SJCRH30 (cell line): ENCODE measurements around the gene OSBPL6. TPM values are rescaled to one million over a fixed set of nuclear protein-coding genes. Genes with fewer than 3 reads are reported as not detected.

ENCODE experiments used
- DNase-seq, 2 experiments: peaks; one replicate each; pipeline ENCODE4 v3.0.0-alpha.2; 2015 to 2020
- H3K27ac ChIP-seq: fragments of 250-450 bp; sonication (Bioruptor Pico); 2 replicates; pipeline ENCODE4 v1.5.1; 2020; ENCODE audit warnings: mild to moderate bottlenecking, moderate library complexity
- H3K27me3 ChIP-seq: fragments of 250-450 bp; sonication (Bioruptor Pico); 2 replicates; pipeline ENCODE4 v1.5.1; 2020; ENCODE audit warnings: mild to moderate bottlenecking, moderate library complexity
- H3K36me3 ChIP-seq: fragments of 250-450 bp; sonication (Bioruptor Pico); 2 replicates; pipeline ENCODE4 v1.5.1; 2020; ENCODE audit warnings: mild to moderate bottlenecking, moderate library complexity
- H3K4me1 ChIP-seq: fragments of 250-450 bp; sonication (Bioruptor Pico); 2 replicates; pipeline ENCODE4 v1.5.1; 2020; ENCODE audit warnings: mild to moderate bottlenecking, moderate library complexity
- H3K4me3 ChIP-seq: fragments of 250-450 bp; sonication (Bioruptor Pico); 2 replicates; pipeline ENCODE4 v1.5.1; 2020; ENCODE audit warnings: mild to moderate bottlenecking, moderate library complexity
- H3K9me3 ChIP-seq: fragments of 250-450 bp; sonication (Bioruptor Pico); replicated peaks from 2 replicates; pipeline ENCODE4 v1.5.1; 2020; ENCODE audit warnings: mild to moderate bottlenecking, moderate library complexity
- total RNA-seq: library from RNA; depleted of rRNA; stranded (reverse); fragments of >200 nt; shearing (Covaris generic); gene quantifications from 2 replicates; pipeline ENCODE4 v1.2.3, GENCODE V29; 2014

Gene OSBPL6
- total RNA-seq, 1 experiment from 2014 or later, result 14.6 TPM

DNA sequence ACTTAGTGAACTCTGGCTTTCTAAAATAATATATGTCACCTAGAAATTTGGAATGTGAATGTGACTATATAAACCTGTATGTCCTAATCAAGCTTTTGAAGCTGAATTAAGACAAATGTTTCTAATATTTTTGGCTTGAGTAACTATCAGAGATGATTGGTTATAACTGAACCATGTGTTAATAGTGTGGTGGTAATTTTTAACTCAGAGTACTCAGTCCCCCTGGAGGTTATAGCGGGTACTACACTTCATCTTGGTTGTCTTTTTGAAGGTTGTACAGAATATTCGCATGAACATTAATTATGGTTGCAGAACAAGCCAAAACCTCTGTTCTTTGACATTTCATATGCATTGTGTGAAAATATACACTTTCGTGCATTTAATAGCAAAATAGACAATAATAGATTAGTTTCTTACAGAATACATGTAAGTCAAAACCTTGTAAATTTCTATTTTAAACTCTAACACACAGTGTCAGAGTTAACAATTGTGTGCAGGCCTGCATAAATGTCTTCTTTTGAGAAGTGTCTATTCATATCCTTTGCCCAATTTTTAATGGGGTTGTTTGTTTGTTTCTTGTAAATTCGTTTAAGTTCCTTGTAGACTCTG lies 86.0 kb downstream of the OSBPL6 start:
- H3K36me3 ChIP-seq, result no peaks in the 10 kb centered on the region
- H3K27me3 ChIP-seq, result no peaks in the 10 kb centered on the region
- H3K4me1 ChIP-seq, result peaks cover 19% of the 10 kb centered on the region
- no peak overlapping the region for H3K4me3 ChIP-seq
- H3K9me3 ChIP-seq, result no peaks in the 10 kb centered on the region
- DNase-seq, result peak; percentile 44 to 75
- H3K27ac ChIP-seq, result no peak overlapping the region

DNA sequence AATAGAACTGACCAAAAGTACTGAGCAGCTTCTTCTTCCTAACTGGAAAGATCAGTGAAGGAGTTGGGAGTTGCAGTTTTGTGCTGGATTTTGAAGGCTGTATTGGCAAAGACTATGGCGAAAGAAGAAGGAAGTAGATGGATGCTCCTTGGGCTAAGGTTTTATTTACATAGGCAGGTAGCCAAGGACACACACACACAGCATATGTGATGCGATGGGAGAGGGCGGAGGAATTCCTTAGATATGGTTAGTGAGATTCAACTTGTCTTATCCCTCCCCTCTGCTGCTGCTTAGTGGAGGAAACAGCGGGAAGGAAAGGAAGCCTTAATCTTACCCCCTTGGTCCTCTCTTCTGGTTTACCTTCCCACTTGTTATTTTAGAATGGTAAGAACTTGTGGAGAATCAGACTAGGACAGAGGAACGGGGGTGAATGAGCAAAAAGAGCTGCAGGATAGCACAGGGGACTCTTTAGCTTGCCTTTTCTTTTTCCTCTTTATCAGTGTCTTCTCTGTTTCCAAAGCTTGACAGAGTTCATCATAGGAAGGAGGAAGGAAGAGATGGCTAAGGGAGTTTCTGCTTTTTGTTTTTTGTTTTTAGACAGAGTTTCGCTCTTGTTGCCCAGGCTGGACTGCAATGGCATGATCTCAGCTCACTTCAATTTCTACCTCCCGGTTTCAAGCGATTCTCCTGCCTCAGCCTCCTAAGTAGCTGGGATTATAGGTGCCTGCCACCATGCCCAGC lies 87.9 kb downstream of the OSBPL6 start:
- Histone ChIP-seq H3K9me3 (no peaks in the 10 kb centered on the region), H3K27me3 (no peaks in the 10 kb centered on the region), H3K4me3 (no peak overlapping the region), H3K4me1 (peaks cover 18% of the 10 kb centered on the region), H3K36me3 (no peaks in the 10 kb centered on the region), H3K27ac (no peak overlapping the region)
- peak in 1 of 2 experiments; percentile 18 for DNase-seq

GRCh38 chr2:178283341-178283918 lies 89.1 kb downstream of the OSBPL6 start:
- Histone ChIP-seq H3K4me1 (peaks cover 13% of the 10 kb centered on the region), H3K27me3 (no peaks in the 10 kb centered on the region), H3K9me3 (no peaks in the 10 kb centered on the region), H3K4me3 (no peak overlapping the region), H3K27ac (no peak overlapping the region), H3K36me3 (0 out of 2 replicates have a peak, but pooled peaks cover 2% of the 10 kb centered on the region)
- DNase-seq, result no peak

DNA sequence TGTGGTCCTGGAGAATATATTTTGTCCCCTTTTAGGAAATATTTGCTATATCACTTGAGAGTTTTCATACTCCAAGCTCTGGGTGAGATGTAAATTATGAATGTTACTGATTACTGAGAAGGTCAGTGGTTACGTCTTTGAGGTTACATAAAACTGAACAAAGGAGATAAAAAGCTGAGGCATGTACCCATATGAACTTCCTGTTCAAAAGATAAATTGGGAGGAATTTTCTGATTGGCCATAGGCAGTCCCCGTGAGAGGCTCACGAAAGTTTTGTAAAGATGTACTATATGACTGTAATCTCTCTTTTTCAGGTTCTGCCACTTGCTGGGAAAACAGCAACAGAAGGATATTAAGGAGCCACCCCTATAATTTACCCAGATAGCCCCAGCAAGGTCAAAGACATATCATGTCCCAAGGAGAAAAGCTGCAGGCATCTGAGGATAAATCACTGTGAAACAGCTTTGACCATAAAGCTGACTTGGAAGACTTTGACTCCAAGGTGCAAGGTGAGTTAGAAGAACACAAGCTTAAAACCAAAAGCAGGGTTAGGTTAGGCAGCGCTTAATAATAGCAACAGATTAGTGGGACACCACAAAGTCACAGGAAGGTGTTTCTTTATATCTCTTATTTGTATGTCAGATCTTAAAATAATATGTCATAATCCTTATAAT lies 90.4 kb downstream of the OSBPL6 start:
- Histone ChIP-seq H3K36me3 (0 out of 2 replicates have a peak, but pooled peaks cover 4% of the 10 kb centered on the region), H3K4me3 (no peak overlapping the region), H3K9me3 (no peaks in the 10 kb centered on the region), H3K27me3 (no peaks in the 10 kb centered on the region), H3K4me1 (no peaks in the 10 kb centered on the region; the same call in 1 of the 2 replicates), H3K27ac (no peak overlapping the region)
- DNase-seq, result no peak

DNA sequence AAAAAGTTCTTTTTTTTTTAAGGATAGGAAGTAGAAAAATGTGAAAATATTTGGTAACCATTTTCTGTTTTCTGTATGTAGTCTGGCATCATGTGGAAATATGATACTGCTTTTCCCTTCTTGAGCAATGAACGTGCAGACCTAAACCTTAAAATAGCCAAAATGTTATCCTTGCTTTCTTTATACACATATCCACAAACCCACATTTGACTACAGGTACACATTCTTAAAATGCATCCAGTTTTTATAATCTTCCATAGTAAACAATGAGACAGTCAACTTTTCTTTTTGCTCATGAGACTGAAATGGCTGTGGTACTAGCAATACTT lies 90.9 kb downstream of the OSBPL6 start:
- no peak for DNase-seq
- no peaks in the 10 kb centered on the region for H3K4me1 ChIP-seq
- H3K4me3 ChIP-seq, result no peak overlapping the region
- H3K27ac ChIP-seq, result no peak overlapping the region
- H3K36me3 ChIP-seq, result 0 out of 2 replicates have a peak, but pooled peaks cover 4% of the 10 kb centered on the region
- H3K27me3 ChIP-seq, result no peaks in the 10 kb centered on the region
- no peaks in the 10 kb centered on the region for H3K9me3 ChIP-seq

DNA sequence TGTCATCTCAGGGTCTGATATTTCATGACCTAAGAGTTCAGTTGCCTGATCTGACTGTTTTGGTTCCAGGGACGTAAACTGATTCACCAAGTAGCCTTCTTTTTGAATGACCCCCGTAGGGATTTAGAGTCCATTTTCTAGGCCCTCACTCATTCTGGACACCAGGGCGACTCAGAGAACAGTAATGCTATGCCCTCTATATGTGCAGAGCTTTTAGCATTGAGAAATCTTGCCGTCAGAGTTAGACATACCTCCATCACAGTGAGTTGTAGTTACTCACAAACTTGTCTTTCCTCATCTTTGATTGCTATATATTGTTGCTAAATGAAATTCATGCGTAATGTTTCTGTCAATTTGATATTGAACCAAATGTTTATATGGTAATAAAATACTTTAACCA lies 92.3 kb downstream of the OSBPL6 start:
- no peaks in the 10 kb centered on the region for H3K9me3 ChIP-seq
- H3K27me3 ChIP-seq, result no peaks in the 10 kb centered on the region
- no peak overlapping the region for H3K4me3 ChIP-seq
- no peaks in the 10 kb centered on the region for H3K4me1 ChIP-seq
- DNase-seq, result no peak
- no peak overlapping the region for H3K27ac ChIP-seq
- 0 out of 2 replicates have a peak, but pooled peaks cover 4% of the 10 kb centered on the region for H3K36me3 ChIP-seq

DNA sequence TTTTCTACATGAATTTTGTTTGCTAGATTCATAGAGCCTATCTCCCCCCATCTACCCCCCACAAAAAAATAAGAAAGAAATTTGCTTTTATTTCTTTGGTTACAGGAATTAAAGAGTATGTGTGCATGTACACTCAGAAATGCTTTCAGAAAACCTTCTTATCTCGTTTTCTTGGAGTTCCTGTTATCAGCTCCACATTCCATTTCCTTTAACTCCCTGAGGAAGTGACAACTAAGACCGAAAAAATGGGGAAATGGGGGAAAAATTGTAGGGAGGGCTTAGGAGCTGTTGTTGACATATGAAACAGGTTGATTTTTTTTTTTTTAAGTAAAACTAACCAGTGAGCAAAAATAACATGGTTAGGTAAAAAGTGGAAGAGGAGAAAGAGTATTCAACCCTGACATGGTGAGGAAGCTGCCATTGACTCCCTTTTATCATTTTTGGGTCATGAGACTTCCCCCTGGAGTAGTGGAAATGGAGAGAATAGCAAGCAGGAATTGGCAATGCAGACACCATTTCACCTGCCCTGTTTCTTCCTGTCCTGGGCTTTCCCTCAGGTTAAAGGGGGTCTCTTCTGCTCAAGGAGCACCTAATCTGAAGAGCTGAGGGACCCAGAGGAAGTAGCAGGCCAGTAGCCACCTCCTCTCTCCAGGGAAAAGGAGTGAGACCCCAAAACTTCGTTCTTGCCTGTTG lies 93.5 kb downstream of the OSBPL6 start:
- H3K9me3 ChIP-seq, result no peaks in the 10 kb centered on the region
- no peaks in the 10 kb centered on the region for H3K4me1 ChIP-seq
- DNase-seq, result no peak
- no peak overlapping the region for H3K27ac ChIP-seq
- H3K27me3 ChIP-seq, result no peaks in the 10 kb centered on the region
- H3K36me3 ChIP-seq, result peaks cover 6% of the 10 kb centered on the region; the same call in 1 of the 2 replicates
- no peak overlapping the region for H3K4me3 ChIP-seq

GRCh38 chr2:178291703-178292102 lies 97.4 kb downstream of the OSBPL6 start:
- DNase-seq, result no peak
- no peaks in the 10 kb centered on the region for H3K4me1 ChIP-seq
- peaks cover 6% of the 10 kb centered on the region; the same call in 1 of the 2 replicates for H3K36me3 ChIP-seq
- H3K27ac ChIP-seq, result no peak overlapping the region
- H3K4me3 ChIP-seq, result no peak overlapping the region
- H3K27me3 ChIP-seq, result no peaks in the 10 kb centered on the region
- H3K9me3 ChIP-seq, result no peaks in the 10 kb centered on the region

- H3K27ac ChIP-seq, result no peak overlapping the region
- peaks cover 4% of the 10 kb centered on the region; the same call in 1 of the 2 replicates for H3K36me3 ChIP-seq
- DNase-seq, result no peak
- no peaks in the 10 kb centered on the region for H3K9me3 ChIP-seq
- H3K4me3 ChIP-seq, result no peak overlapping the region
- no peaks in the 10 kb centered on the region for H3K27me3 ChIP-seq
- H3K4me1 ChIP-seq, result no peaks in the 10 kb centered on the region
Observed at GRCh38 chr2:178292586-178292985, 98.3 kb downstream of the OSBPL6 start.

- no peaks in the 10 kb centered on the region for H3K9me3 ChIP-seq
- H3K4me1 ChIP-seq, result no peaks in the 10 kb centered on the region
- peaks cover 2% of the 10 kb centered on the region; the same call in 1 of the 2 replicates for H3K36me3 ChIP-seq
- no peak overlapping the region for H3K4me3 ChIP-seq
- no peak overlapping the region for H3K27ac ChIP-seq
- H3K27me3 ChIP-seq, result no peaks in the 10 kb centered on the region
- DNase-seq, result no peak
Observed at GRCh38 chr2:178295115-178295514, 100.8 kb downstream of the OSBPL6 start.

DNA sequence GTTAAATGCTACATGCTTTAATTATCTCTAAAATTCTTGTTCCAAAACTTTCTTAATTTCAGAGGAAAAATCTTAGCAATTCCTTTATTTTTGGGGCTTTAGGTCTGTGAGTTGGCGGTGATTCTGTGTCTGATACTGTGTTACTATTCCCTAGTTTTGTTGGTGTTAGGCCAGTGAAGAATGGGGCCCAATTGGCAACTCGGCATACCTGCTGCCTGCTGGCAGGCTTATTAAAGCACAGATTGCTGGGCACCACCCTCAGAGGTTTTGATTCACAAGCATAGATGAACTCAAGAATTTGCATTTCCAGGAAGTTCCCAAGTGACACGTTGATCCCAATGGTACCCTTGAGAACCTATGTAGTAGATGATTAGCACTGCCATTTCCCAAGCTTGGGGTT lies 101.6 kb downstream of the OSBPL6 start:
- DNase-seq, result no peak
- H3K4me3 ChIP-seq, result no peak overlapping the region
- H3K9me3 ChIP-seq, result no peaks in the 10 kb centered on the region
- H3K36me3 ChIP-seq, result peaks cover 2% of the 10 kb centered on the region; the same call in 1 of the 2 replicates
- no peaks in the 10 kb centered on the region for H3K4me1 ChIP-seq
- no peak overlapping the region for H3K27ac ChIP-seq
- no peaks in the 10 kb centered on the region for H3K27me3 ChIP-seq

DNA sequence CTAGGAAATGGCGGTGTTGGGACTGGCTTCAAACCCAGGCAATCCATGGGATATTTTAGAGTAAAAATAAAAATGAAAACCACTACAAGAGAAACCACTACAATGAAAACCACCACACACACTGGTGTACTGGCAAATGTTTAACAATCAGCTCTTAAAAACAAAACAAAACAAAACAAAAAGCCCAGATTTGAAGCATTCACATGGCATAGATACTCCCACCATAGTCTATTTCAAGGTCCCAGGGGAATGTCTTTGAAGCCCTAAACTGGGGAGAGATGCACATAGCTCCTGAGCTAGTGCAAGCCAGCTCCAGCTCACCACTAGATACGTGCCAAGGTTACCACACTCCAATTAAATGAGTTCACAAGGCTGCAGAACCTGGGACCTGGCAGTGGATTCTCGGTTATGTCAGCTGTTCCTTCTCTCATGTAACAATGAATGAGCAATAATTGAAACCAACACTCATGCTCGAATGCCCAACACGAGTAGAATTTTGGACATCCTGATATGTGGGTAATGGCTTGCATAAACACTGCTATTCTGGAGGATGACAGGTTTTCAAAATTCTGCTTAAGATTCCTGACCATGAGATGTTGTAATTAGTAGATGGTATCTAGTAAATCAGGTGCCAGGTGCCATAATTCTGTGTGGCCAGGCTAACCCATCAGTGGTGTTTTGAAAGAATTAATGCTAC lies 102.2 kb downstream of the OSBPL6 start:
- Histone ChIP-seq H3K27me3 (no peaks in the 10 kb centered on the region), H3K36me3 (peaks cover 2% of the 10 kb centered on the region; the same call in 1 of the 2 replicates), H3K9me3 (no peaks in the 10 kb centered on the region), H3K4me1 (no peaks in the 10 kb centered on the region), H3K4me3 (no peak overlapping the region), H3K27ac (no peak overlapping the region)
- DNase-seq, result no peak

DNA sequence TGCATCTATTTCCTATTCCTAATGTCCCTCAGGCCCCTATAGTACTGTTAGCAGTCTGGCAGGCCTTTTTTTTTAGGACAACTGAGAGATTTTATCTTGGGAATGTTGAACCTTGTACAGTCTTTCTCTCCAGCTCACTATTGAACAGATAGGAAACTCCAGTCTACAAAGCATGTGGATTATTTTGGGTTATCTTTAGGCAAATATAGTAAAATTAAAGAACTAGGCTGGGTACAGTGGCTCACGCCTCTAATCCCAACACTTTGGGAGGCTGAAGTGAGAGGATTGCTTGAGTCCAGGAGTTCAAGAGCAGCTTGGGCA lies 102.7 kb downstream of the OSBPL6 start:
- Histone ChIP-seq H3K27ac (no peak overlapping the region), H3K36me3 (peaks cover 2% of the 10 kb centered on the region; the same call in 1 of the 2 replicates), H3K4me1 (no peaks in the 10 kb centered on the region), H3K9me3 (no peaks in the 10 kb centered on the region), H3K27me3 (no peaks in the 10 kb centered on the region), H3K4me3 (no peak overlapping the region)
- no peak for DNase-seq

- DNase-seq, result no peak
- H3K9me3 ChIP-seq, result no peaks in the 10 kb centered on the region
- no peaks in the 10 kb centered on the region for H3K4me1 ChIP-seq
- H3K36me3 ChIP-seq, result no peaks in the 10 kb centered on the region
- no peak overlapping the region for H3K27ac ChIP-seq
- no peak overlapping the region for H3K4me3 ChIP-seq
- no peaks in the 10 kb centered on the region for H3K27me3 ChIP-seq
Observed at GRCh38 chr2:178298785-178299212, 104.5 kb downstream of the OSBPL6 start.
